GM19035 (cell line): ENCODE measurements around the gene SDF4.

ENCODE experiments used
- ATAC-seq: cut with Tn5 transposase; IDR thresholded peaks from one replicate; pipeline ENCODE4 v1.9.1; 2021; ENCODE audit not compliant: unreplicated experiment

Gene SDF4

GRCh38 chr1:1229770-1230169 lies 2.0 kb downstream of the SDF4 start:
- no peak for ATAC-seq

DNA sequence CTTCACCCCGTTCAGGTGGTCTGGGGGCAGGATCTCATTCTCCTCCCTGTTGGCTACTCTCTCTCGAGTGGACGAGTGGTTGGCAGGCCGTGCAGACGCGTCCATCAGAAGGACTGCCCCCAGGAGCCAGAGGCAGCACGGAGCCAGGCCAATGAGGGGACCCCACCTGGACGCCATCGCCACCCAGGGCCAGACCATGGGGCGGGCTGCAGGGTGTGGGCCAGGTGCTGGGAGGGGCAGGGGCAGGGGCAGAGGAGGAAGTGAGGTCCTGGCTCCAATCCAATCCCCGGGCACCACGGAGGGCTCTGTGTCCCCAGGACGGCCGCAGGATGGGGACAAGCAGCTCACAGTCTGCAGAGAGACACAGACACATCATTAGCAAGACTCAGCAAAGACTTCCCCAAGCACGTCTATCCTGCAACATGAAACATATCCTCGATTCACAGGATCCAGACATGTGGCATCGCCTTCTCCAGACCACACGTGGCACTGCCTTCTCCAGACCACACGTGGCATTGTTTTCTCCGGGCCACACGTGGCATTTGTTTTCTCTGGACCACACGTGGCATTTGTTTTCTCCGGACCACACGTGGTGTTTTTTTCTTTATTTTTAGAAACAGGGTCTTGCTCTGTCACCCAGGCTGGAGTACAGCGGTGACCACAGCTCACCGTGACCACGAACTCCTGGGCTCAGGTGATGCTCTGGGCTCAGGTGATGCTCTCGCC lies 3.0 kb downstream of the SDF4 start:
- no peak for ATAC-seq

- ATAC-seq: no peak
These were observed 3.6 kb downstream of the SDF4 start for GRCh38 chr1:1228187-1228586.

- no peak for ATAC-seq
These were observed 4.4 kb downstream of the SDF4 start for GRCh38 chr1:1227386-1227785.

GRCh38 chr1:1226566-1227362 lies 5.0 kb downstream of the SDF4 start:
- ATAC-seq: no peak

- no peak for ATAC-seq
These were observed 5.9 kb downstream of the SDF4 start for GRCh38 chr1:1225913-1226312.

GRCh38 chr1:1225238-1225845 lies 6.5 kb downstream of the SDF4 start:
- no peak for ATAC-seq

- ATAC-seq: no peak
These were observed 7.9 kb downstream of the SDF4 start for GRCh38 chr1:1223891-1224290.

- ATAC-seq: no peak
These were observed 8.5 kb downstream of the SDF4 start for GRCh38 chr1:1223321-1223720.

- ATAC-seq: no peak
These were observed 9.1 kb downstream of the SDF4 start for GRCh38 chr1:1222575-1223225.

- no peak for ATAC-seq
These were observed 9.8 kb downstream of the SDF4 start for GRCh38 chr1:1221887-1222574.

DNA sequence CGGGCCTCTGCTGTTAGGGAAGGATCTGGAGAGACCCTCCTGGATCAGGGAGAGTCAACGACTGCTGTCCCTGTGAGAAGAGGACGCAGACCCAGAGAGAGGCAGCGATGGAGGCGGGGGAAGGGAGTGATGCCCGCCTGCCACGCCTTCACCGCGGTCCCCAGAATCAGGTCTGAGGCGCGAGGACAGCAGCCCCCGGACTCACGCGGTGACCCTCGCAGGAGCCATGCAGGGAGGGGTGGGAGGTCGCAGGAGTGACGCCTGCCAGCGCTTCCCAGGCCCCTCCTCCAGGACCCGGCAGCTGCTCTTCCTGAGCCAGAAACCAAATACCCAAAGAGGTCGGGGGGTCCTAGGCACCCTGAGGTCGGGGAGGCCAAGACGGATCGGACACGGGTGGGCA lies 11.6 kb downstream of the SDF4 start:
- ATAC-seq: no peak

DNA sequence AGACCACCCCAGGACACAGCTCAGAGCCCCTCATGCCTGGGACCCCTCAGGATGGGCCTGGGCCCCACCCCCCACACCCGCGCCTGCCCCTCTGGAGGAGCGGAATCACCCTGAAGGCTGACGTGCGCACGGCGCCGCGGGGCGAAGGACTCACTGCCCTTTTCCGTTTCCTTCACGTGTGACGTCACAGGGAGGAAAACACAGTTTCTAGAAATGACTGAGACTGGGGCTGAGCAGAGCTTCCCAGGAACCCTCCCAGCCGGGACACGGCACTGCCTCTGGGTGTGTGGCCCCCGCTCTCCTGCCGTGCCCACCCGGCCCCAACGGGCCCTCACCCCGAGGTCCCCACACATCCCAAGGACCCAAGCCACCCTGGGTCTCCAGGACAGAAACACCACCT lies 12.5 kb downstream of the SDF4 start:
- no peak for ATAC-seq

DNA sequence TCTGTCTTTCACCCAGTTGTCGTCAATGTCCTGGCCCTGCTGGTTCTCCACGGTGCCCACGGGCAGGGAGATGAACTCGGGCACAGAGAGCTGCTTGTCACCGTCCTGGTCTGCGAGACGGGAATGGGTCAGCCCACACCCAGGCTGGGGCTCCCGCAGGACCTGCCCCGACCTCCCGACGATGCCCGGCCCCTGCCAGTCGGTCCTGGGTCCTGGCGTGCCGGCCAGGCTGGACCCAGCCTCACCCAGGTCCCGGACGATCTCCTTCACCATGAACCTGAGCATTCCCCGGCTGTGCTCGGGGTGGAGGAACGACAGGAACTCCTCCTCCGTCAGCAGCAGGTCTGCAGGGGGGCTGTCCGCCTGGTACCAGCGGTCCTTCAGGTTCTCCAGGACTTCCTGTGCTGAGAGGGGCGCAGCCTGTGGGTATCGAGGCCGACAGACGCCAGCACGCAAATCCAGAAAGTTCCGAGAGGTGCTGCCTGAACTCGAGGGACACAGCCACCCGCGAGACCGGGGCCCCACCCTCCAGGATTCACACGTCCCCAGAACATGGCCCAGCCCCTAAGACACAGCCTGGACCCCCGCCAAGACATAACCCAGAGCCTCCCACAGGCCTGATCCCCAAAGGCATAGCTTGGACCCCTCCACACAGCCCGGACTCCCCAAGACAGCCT lies 13.1 kb downstream of the SDF4 start:
- ATAC-seq: no peak

- ATAC-seq: no peak
These were observed 13.9 kb downstream of the SDF4 start for GRCh38 chr1:1217621-1218523.

DNA sequence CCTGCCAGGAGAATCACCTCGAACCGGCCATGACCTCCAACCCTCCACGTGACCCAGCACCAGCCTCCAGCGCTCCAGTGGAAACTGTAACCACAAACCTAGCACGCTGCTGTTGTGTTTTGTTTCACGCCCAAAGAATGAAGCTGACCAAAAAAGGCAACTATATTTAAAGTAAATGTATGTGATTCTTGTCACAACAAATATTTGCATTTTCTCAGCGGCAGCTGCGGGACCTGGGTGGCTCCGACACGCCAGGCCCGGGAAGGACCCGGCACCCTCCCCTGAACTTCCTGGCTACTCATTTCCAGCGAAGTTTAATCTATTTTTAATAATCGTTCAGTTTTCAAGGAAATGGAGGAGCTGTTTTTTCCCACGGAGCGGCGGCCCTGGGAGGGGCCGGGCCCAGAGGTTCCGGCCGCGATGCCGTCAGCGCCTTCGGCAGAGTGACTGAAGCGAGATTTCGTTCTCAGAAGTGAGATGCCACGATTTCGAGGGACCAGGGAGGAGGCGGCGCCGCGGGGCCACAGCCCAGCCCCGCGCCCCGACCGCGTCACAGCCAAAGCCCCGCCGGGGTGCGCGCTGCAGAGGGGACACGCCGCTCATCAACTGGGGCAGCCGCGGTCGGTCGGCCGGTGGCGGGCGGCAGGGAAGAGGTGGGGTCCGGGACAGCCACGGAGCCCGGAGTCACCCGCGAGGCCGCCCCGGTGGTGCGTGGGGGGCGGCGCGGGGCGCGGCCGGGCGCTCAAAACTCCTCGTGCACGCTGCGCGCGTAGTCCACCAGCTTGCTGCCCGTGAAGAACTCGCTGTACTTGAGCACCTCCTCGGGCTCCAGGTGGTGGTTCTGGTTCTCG lies 14.8 kb downstream of the SDF4 start:
- no peak for ATAC-seq

DNA sequence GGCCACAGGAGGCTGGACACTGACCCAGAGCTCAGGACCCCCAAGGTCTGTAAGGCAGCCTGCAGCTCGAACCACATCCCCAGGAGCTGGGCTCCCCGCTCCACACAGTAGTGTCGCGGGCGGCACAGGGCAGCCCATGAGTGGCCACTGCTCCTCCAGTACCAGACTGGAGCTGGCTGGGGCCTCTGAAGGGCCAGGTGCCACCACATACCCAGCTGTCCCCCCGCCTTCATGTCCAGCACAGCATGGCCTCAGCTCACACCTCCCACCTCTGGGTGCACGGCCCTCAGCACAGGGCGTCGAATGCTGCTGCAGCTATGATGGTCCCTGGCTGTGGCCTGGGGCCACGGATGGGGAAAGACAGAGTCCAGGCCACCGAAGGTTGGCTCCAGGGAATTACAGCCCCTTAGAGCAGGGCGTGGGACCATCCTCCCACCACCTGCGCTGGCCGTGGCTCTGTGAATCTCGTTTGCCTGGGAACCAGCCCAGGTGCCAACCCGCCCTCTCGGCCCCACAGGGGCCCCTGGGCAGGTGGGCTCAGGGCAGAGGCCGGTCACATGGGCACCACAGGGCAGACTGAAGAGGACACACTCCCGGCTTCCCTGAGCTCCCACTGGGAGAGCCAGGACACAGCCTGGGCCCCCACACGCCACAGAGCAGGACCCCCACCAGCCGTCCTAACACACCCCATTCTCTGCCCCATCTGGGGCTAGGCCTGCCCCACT lies 15.8 kb downstream of the SDF4 start:
- no peak for ATAC-seq
